Fibroblast of skin of right biceps (primary cell): ENCODE measurements around the gene PTPRD.

ENCODE experiments used
- DNase-seq: peaks from one replicate; pipeline ENCODE4 v3.0.0-alpha.2; 2013

The PTPRD gene

GRCh38 chr9:8850914-8851313 is 1761.9 kb downstream of the PTPRD start:
- DNase-seq: no peak

- DNase-seq: no peak
Measured at GRCh38 chr9:8845808-8846207, 1767.0 kb downstream of the PTPRD start.

GRCh38 chr9:8845376-8845775 is 1767.4 kb downstream of the PTPRD start:
- DNase-seq: no peak

GRCh38 chr9:8844549-8844948 is 1768.3 kb downstream of the PTPRD start:
- DNase-seq: no peak

DNA sequence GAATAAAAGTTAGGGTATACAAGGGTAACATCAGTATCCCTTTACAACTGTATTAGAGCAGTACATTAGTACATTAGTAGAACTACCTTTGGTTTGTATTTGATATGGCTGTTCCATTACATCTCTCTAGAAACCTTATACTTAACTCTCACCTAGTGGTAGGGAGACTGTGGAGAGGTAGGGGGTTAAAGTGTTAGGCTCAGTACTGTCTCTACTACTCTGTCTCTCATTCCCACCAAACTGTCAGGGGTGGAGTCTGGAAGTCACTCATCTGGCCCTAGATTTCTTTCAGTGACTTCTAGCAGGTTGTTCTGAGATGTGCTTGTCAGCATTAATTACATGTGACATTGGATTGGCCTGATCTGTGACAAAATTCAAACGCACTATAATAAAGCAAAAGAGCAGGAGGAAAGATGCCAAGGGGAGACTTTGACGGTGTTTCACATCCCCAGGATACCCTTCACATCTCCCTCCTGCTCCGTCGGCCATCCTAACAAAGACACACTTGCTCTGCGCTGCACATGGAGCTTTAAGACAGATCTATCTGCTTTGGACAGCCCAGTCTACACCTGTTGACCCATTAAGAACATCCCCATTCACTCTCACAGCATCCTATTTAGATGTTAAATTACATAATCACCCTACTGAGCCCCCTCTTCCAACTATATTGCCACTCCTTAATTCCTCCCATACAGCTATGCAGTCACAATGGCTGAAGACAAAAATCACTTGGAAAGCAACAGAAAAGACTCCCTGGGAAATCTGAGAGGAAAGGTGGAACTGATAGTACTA is 1770.2 kb downstream of the PTPRD start:
- DNase-seq: no peak

GRCh38 chr9:8838136-8838535 is 1774.7 kb downstream of the PTPRD start:
- DNase-seq: peak; percentile 82

DNA sequence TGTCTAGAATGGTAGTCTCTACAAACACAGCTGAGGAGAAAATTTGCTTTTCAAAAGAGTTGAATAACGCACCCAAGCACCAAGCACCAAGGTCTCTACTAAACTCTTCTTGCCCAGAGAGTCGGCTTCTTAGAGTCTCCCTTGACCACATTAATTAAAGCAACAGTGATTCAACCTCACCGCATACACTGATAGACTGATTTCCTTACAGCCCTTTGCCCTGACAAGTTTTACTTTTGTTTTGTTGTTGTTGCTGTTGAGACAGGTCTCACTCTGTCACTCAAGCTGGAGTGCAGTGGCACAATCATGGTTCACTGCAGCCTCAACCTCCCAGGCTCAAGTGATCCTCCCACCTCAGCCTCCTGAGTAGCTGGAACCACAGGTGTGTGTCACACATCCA is 1777.5 kb downstream of the PTPRD start:
- no peak for DNase-seq

GRCh38 chr9:8832955-8833354 is 1779.8 kb downstream of the PTPRD start:
- DNase-seq: peak; percentile 48

GRCh38 chr9:8832386-8832785 is 1780.4 kb downstream of the PTPRD start:
- no peak for DNase-seq

DNA sequence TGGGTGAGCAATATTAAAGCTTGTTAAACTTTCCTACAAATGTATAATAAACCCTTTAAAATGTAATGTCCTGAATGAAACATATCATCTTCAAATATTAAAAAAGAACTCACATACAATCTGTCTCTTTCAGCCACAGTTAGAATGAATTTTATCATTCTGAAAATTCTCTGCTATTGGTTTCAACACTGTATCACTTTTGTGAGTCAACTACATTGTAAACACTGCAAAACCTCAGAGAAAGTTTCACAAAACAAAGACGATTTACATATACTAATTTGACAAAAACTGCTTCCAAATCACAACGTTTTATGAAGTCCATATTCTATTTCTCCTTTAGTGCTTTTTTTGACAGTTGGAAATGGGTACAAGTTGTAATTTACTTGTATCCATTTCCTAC is 1781.2 kb downstream of the PTPRD start:
- no peak for DNase-seq

GRCh38 chr9:8826281-8826680 is 1786.5 kb downstream of the PTPRD start:
- DNase-seq: peak; percentile 51

DNA sequence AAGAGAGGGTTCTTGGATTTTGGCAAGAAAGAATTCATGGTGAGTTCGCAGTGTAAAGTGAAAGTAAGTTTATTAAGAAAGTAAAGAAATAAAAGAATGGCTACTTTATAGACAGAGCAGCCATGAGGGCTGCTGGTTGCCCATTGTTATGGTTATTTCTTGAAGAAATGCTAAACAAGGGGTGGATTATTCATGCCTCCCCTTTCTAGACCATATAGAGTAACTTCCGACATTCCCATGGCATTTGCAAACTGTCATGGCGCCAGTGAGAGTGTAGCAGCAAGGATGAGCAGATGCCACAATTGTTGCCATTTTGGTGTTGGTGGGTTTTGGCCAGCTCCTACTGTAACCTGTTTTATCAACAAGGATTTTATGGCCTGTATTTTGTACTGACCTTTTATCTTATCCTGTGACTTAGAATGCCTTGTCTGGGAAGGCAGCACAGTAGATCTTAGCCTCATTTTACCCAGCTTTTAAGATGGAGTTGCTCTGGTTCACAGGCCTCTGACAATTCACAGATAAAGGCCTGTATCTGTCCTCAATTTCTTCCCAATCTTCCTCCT is 1787.1 kb downstream of the PTPRD start:
- no peak for DNase-seq

DNA sequence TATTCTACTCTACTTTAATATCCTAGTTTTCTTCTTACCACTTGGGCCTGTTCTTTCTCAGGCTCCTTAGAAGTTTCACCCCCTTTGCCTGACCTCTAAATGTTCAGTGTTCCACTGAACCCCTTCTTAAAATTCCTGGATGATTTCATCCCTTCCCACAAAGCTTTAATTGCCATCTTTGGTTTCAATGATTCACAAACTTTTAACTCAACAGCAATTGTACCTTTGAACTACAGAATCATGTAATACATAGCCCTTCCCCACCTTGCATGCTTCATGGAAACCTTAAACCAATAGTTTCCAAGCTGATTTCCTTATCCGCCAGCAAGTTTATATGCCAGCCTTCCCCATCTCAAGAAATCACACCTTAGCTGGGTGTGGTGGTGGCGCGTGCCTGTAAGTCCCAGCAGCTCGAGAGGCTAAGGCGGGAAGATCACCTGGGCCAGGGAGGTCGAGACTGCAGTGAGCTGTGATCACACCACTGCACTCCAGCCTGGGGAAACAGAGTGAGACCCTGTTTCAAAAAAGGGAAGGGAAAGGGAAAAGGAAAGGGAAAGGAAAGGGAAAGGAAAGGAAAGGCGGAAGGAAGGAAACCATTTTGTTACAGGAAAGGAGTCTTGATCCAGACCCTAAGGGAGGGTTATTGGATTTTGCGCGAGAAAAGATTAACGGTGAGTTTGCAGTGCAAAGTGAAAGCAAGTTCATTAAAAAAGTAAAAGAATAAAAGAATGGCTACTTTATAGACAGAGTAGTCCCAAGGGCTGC is 1789.5 kb downstream of the PTPRD start:
- peak; percentile 17 for DNase-seq

DNA sequence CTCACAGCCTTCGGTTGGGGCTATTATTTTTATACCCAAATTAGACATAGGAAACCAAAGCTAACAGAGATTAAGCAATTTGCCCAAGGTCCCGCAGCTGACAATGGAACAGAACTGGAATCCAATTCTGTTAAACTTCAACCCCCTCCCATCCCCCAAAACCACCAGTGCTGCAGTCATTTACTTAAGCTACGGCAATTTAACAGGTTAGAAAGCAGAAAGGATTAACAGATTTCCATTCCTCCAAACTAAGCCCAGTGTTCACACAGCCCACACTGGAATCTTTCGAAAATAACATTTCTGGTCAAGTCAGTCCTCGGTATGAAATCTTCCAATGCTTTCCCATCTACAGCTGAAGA is 1790.2 kb downstream of the PTPRD start:
- DNase-seq: no peak

DNA sequence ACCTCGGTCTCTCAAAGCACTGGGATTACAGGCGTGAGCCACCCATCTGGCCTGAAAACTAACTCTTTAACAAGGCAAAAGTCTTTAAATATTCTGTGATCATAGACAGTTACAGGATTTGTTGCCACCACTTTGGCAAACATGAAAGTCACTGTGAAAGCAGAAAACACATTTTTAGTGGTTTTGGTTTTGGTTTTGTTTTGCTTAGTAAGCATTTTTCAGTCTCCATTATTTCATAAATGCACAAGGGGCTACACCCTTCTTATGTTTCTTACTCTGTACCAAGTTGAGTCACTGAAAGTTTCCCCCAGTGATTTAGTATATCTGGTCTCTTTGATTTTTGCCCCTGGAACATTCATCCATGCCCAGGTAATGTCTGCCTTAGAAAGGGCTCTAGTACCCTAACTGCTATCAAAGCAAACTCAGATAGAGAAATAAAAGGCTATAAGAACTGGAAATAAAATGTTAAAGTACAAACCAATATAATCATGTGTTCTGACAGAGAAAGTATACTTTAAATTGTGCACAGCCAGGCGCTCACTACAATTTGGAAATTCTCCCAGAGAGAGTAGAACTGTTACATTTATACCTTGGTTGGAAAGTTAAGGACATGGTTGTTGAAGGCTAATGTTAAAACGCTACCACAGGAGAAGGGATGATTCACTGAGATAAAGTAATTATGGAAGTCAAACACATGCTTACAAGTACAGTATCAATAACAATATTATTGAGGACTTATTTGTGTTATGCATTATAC is 1790.7 kb downstream of the PTPRD start:
- DNase-seq: peak; percentile 21

DNA sequence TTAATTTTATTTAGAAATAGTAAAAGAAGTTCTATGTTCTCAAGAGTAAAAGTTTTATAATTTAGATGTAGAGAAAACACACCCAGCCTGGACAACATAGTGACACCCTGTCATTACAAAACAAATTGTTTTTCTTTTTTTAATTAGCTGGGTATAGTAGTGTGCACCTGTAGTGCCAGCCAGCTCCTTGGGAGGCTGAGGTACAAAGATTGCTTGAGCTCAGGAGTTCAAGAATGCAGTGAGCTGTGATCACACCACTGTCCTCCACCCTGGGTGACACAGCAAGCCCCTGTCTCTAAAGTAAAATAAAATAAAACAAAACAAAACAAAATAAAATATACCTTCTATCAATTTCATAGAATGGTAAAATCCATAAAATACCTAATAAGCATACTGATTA is 1795.5 kb downstream of the PTPRD start:
- no peak for DNase-seq

GRCh38 chr9:8816361-8816760 is 1796.4 kb downstream of the PTPRD start:
- DNase-seq: no peak

DNA sequence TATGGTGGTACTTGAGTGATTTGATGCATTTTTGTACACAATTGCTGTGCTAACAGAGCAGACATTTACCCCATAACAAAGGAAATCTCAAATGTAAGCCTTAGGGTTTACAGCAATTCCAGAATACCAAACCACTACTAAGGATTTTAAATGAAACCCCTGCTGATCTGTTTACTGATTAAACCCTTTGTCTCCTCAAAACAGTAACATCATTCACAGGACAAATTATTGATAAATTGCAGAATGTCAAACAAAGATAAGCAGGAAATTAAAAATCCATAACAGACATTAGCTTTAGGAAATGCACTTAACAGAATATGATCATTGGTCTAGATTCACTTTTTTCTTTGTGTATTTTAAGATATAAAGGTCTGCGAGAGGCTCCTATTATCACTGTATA is 1796.9 kb downstream of the PTPRD start:
- DNase-seq: no peak

- DNase-seq: no peak
Measured at GRCh38 chr9:8815219-8815618, 1797.6 kb downstream of the PTPRD start.

DNA sequence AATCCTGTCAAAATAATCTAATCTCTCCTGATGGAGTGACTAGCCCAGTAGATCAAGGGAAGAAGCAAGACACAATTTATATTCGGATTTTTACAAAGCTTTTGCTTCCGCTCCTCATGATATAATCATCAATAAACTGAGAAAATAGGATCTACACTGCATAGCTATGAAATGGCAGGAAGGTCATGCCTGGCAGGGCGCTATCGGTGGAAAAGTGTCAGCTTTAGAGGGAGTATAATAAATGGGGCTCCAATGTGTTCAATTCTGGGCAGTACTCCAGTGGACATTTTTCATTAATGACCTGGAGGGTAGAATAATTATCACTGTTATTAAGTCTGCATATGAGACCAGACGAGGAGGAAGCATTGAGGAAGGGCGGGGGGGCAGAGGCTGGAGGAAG is 1799.9 kb downstream of the PTPRD start:
- no peak for DNase-seq

- DNase-seq: no peak
Measured at GRCh38 chr9:8809741-8810140, 1803.1 kb downstream of the PTPRD start.

- no peak for DNase-seq
Measured at GRCh38 chr9:8806150-8806549, 1806.7 kb downstream of the PTPRD start.

- DNase-seq: no peak
Measured at GRCh38 chr9:8804613-8805012, 1808.2 kb downstream of the PTPRD start.
